ENCODE results near the gene SNRNP35. TPM values are rescaled to one million over a fixed set of nuclear protein-coding genes. Genes with fewer than 3 reads are reported as not detected.
"Not testable (repeated sequence)": the region's sequence is repeated elsewhere in the genome, so short reads cannot be mapped to it uniquely, and the experiment has no call there.

Gene SNRNP35
- total and polyA plus RNA-seq, 4 experiments from 2014 or later: 39.0 to 49.5 (median 42.2) TPM

GRCh38 chr12:123512838-123513665, 55.1 kb downstream of the SNRNP35 start:
- CTCF ChIA-PET (ENCODE audit: partially characterized antibody): no interaction called here

GRCh38 chr12:123513805-123514204, 55.9 kb downstream of the SNRNP35 start:
- intact Hi-C loops (cut with micrococcal nuclease): no loop called here
- no peak for DNase-seq
- Mint-ChIP-seq H3K9me3 (no peaks in the 10 kb centered on the region), H3K4me3 (no peak overlapping the region), H3K36me3 (peaks cover 9 to 15% of the 10 kb centered on the region in 2 donors), H3K27me3 (no peaks in the 10 kb centered on the region), H3K27ac (no peak overlapping the region), H3K4me1 (peaks cover 0 to 2% (median 0%) of the 10 kb centered on the region in 4 donors)
- CTCF ChIA-PET (ENCODE audit: partially characterized antibody): no interaction called here
- Histone ChIP-seq H3K9me3 (ENCODE audit: control insufficient read depth in 1 of 2, low read length in 2 of 2) (no peaks in the 10 kb centered on the region), H3K4me3 (ENCODE audit: low read length in 2 of 2) (no peak overlapping the region), H3K36me3 (ENCODE audit: insufficient read depth, low read length) (no peaks in the 10 kb centered on the region), H3K27ac (ENCODE audit: low read depth, low read length) (no peak overlapping the region), H3K4me1 (ENCODE audit: insufficient read depth, low read length) (no peaks in the 10 kb centered on the region), H3K27me3 (ENCODE audit: insufficient read depth, low read length) (no peaks in the 10 kb centered on the region)
- POLR2A ChIA-PET (ENCODE audit: partially characterized antibody): no interaction called here

More at GRCh38 chr12:123512838-123513665, 55.1 kb downstream of the SNRNP35 start:
- Histone ChIP-seq H3K4me3 (ENCODE audit: low read length in 2 of 2) (no peak overlapping the region), H3K4me1 (ENCODE audit: insufficient read depth, low read length) (no peaks in the 10 kb centered on the region), H3K36me3 (ENCODE audit: insufficient read depth, low read length) (no peaks in the 10 kb centered on the region), H3K27me3 (ENCODE audit: insufficient read depth, low read length) (no peaks in the 10 kb centered on the region), H3K9me3 (ENCODE audit: control insufficient read depth in 1 of 2, low read length in 2 of 2) (no peaks in the 10 kb centered on the region), H3K27ac (ENCODE audit: low read depth, low read length) (no peak overlapping the region)
- Mint-ChIP-seq H3K27ac (no peak overlapping the region), H3K27me3 (no peaks in the 10 kb centered on the region), H3K36me3 (peaks cover 7 to 12% of the 10 kb centered on the region in 2 donors), H3K9me3 (no peaks in the 10 kb centered on the region), H3K4me1 (peaks cover 0 to 2% (median under 1%) of the 10 kb centered on the region in 4 donors), H3K4me3 (no peak overlapping the region)
- DNase-seq: no peak
- POLR2A ChIA-PET (ENCODE audit: partially characterized antibody): no interaction called here
- intact Hi-C loops (cut with micrococcal nuclease): no loop called here

GRCh38 chr12:123514582-123515221, 56.8 kb downstream of the SNRNP35 start:
- H3K4me3 Mint-ChIP-seq; H3K27me3 Mint-ChIP-seq; H3K4me1 ChIP-seq (ENCODE audit: insufficient read depth, low read length); POLR2A ChIA-PET (ENCODE audit: partially characterized antibody); H3K36me3 ChIP-seq (ENCODE audit: insufficient read depth, low read length); DNase-seq; H3K4me3 ChIP-seq (ENCODE audit: low read length in 2 of 2); H3K9me3 ChIP-seq (ENCODE audit: control insufficient read depth in 1 of 2, low read length in 2 of 2); H3K9me3 Mint-ChIP-seq; H3K27ac ChIP-seq (ENCODE audit: low read depth, low read length); intact Hi-C loops (cut with micrococcal nuclease); H3K27ac Mint-ChIP-seq; H3K4me1 Mint-ChIP-seq; H3K27me3 ChIP-seq (ENCODE audit: insufficient read depth, low read length); CTCF ChIA-PET (ENCODE audit: partially characterized antibody): not testable (repeated sequence)
- H3K36me3 Mint-ChIP-seq: peaks cover 11 to 19% of the 10 kb centered on the region in 2 donors

- Mint-ChIP-seq H3K27ac (peak overlapping the region in 1 of 7 donors; percentile 12), H3K4me3 (no peak overlapping the region), H3K36me3 (peaks cover 17 to 22% of the 10 kb centered on the region in 2 donors), H3K4me1 (no peaks in the 10 kb centered on the region), H3K27me3 (no peaks in the 10 kb centered on the region), H3K9me3 (no peaks in the 10 kb centered on the region)
- Histone ChIP-seq H3K27ac (ENCODE audit: low read depth, low read length) (no peak overlapping the region), H3K36me3 (ENCODE audit: insufficient read depth, low read length) (no peaks in the 10 kb centered on the region), H3K9me3 (ENCODE audit: control insufficient read depth in 1 of 2, low read length in 2 of 2) (no peaks in the 10 kb centered on the region), H3K4me1 (ENCODE audit: insufficient read depth, low read length) (no peaks in the 10 kb centered on the region), H3K4me3 (ENCODE audit: low read length in 2 of 2) (no peak overlapping the region), H3K27me3 (ENCODE audit: insufficient read depth, low read length) (no peaks in the 10 kb centered on the region)
- ChIA-PET POLR2A (ENCODE audit: partially characterized antibody) (no interaction called here), CTCF (ENCODE audit: partially characterized antibody) (interaction anchor here (0.8 kb wide), 1 partner anchor 10 kb away, joined by 3 read pairs; no protein-coding TSS in a partner anchor)
- intact Hi-C loops (cut with micrococcal nuclease): no loop called here
- no peak for DNase-seq
Measured at GRCh38 chr12:123516216-123516780, 58.4 kb downstream of the SNRNP35 start.

Other genes with a start within 250 kb of the SNRNP35 start
- 10 to 100 TPM; 57.9 to 62.7 TPM for gene MPHOSPH9, start 225.0 kb upstream of the SNRNP35 start, total RNA-seq
- 10 to 100 TPM; 14.1 to 32.3 TPM for gene MPHOSPH9, start 225.0 kb upstream of the SNRNP35 start, polyA plus RNA-seq
- 10 to 100 TPM; 46.1 to 48.8 TPM for gene MTRFR, start 224.7 kb upstream of the SNRNP35 start, total RNA-seq
- 10 to 100 TPM; 35.4 to 63.1 TPM for gene MTRFR, start 224.7 kb upstream of the SNRNP35 start, polyA plus RNA-seq
- gene CDK2AP1, start 186.3 kb upstream of the SNRNP35 start, total RNA-seq: 1 to 10 TPM; 4.8 to 5.4 TPM
- gene CDK2AP1, start 186.3 kb upstream of the SNRNP35 start, polyA plus RNA-seq: 1 to 10 TPM; 2.2 to 4.8 TPM
- 10 to 100 TPM; 54.1 to 56.3 TPM for gene SBNO1, start 93.3 kb upstream of the SNRNP35 start, total RNA-seq
- 10 to 100 TPM; 26.3 to 39.9 TPM for gene SBNO1, start 93.3 kb upstream of the SNRNP35 start, polyA plus RNA-seq
- 10 to 100 TPM; 31.5 to 35.9 TPM for gene KMT5A, start 74.0 kb upstream of the SNRNP35 start, total RNA-seq
- 1 to 10 TPM; 1.0 to 4.3 TPM for gene KMT5A, start 74.0 kb upstream of the SNRNP35 start, polyA plus RNA-seq
- gene RILPL2, start 21.5 kb upstream of the SNRNP35 start, total RNA-seq: 10 to 100 TPM; 11.6 to 11.9 TPM
- 10 to 100 TPM; 13.3 to 13.7 TPM for gene RILPL2, start 21.5 kb upstream of the SNRNP35 start, polyA plus RNA-seq
- 1 to 10 TPM; 8.1 to 8.5 TPM for gene RILPL1, start 75.6 kb downstream of the SNRNP35 start, total RNA-seq
- under 1 TPM in 1 of 2 donors, not detected in 1; 0.54 TPM for gene RILPL1, start 75.6 kb downstream of the SNRNP35 start, polyA plus RNA-seq
- gene TMED2, start 126.4 kb downstream of the SNRNP35 start, total RNA-seq: 100 to 1,000 TPM; 141 to 142 TPM
- gene TMED2, start 126.4 kb downstream of the SNRNP35 start, polyA plus RNA-seq: 100 to 1,000 TPM; 308 to 640 TPM
- gene DDX55, start 144.0 kb downstream of the SNRNP35 start, total RNA-seq: 10 to 100 TPM; 50.5 to 58.7 TPM
- 10 to 100 TPM; 19.4 to 22.4 TPM for gene DDX55, start 144.0 kb downstream of the SNRNP35 start, polyA plus RNA-seq
- 10 to 100 TPM; 50.3 to 51.2 TPM for gene EIF2B1, start 175.5 kb downstream of the SNRNP35 start, total RNA-seq
- gene EIF2B1, start 175.5 kb downstream of the SNRNP35 start, polyA plus RNA-seq: 10 to 100 TPM; 57.7 to 87.9 TPM
- gene GTF2H3, start 175.7 kb downstream of the SNRNP35 start, total RNA-seq: 10 to 100 TPM; 18.9 to 24.6 TPM
- gene GTF2H3, start 175.7 kb downstream of the SNRNP35 start, polyA plus RNA-seq: 10 to 100 TPM; 25.8 to 30.7 TPM
- gene TCTN2, start 213.0 kb downstream of the SNRNP35 start, total RNA-seq: 1 to 10 TPM; 8.1 to 10.0 TPM
- 1 to 10 TPM; 1.0 to 2.3 TPM for gene TCTN2, start 213.0 kb downstream of the SNRNP35 start, polyA plus RNA-seq

Measured in CD4-positive, alpha-beta memory T cell (primary cell).